ENCODE results near the gene PCDHGB2.
"Not testable (repeated sequence)": the region's sequence is repeated elsewhere in the genome, so short reads cannot be mapped to it uniquely, and the experiment has no call there.

PCDHGB2 gene

GRCh38 chr5:141359790-141360426 is at the start of gene PCDHGB2:
Gene PCDHGB2 (plus strand): TSS chr5:141359994. CDS start chr5:141360136, 142 bp downstream.
- peak within 1 kb of the TSS in 4 of 7 experiments; percentile 9 to 24 (median 16) for H3K4me3 ChIP-seq
- no peak within 1 kb of the TSS for H3K27ac ChIP-seq

GRCh38 chr5:141313711-141314110 is 46.1 kb upstream of the PCDHGB2 start:
- Histone ChIP-seq H3K4me3 (no peak overlapping the region), H3K27ac (no peak overlapping the region)

- H3K4me3 ChIP-seq, H3K27ac ChIP-seq: not testable (repeated sequence)
Observed at GRCh38 chr5:141316963-141317362, 42.8 kb upstream of the PCDHGB2 start.

GRCh38 chr5:141319202-141319601 is 40.6 kb upstream of the PCDHGB2 start:
- Histone ChIP-seq H3K4me3 (peak overlapping the region in 1 of 7 experiments; percentile 54), H3K27ac (no peak overlapping the region)

- H3K4me3 ChIP-seq: peak overlapping the region; percentile 45 to 77 (median 63)
- H3K27ac ChIP-seq: peak overlapping the region in 1 of 21 experiments; percentile 89
Observed at GRCh38 chr5:141319699-141320098, 40.1 kb upstream of the PCDHGB2 start.

- peak within 1 kb of the TSS; percentile 45 to 77 (median 63) for H3K4me3 ChIP-seq
Observed at GRCh38 chr5:141320225-141321169, 39.3 kb upstream of the PCDHGB2 start, which contains the start of gene TAF7. Gene TAF7 (minus strand): TSS chr5:141320784. CDS start chr5:141320044, 740 bp downstream.

GRCh38 chr5:141322261-141322660 is 37.5 kb upstream of the PCDHGB2 start:
- Histone ChIP-seq H3K27ac (no peak overlapping the region), H3K4me3 (no peak overlapping the region)

More at GRCh38 chr5:141320225-141321169, 39.3 kb upstream of the PCDHGB2 start, which contains the start of gene TAF7:
- H3K27ac ChIP-seq: peak within 1 kb of the TSS; percentile 71 to 98 (median 91)

- H3K27ac ChIP-seq: peak overlapping the region in 5 of 21 experiments; percentile 2 to 53 (median 8)
Observed at GRCh38 chr5:141326088-141326854, 33.5 kb upstream of the PCDHGB2 start.

GRCh38 chr5:141328231-141328630 is 31.6 kb upstream of the PCDHGB2 start:
- Histone ChIP-seq H3K27ac (no peak overlapping the region), H3K4me3 (no peak overlapping the region)

More at GRCh38 chr5:141326088-141326854, 33.5 kb upstream of the PCDHGB2 start:
- H3K4me3 ChIP-seq: peak overlapping the region in 6 of 7 experiments; percentile 2 to 20 (median 14)

- H3K27ac ChIP-seq: no peak within 1 kb of the TSS
- no peak within 1 kb of the TSS for H3K4me3 ChIP-seq
Observed at GRCh38 chr5:141330299-141331080, 29.3 kb upstream of the PCDHGB2 start, which contains the start of gene PCDHGA1. Gene PCDHGA1 (plus strand): TSS chr5:141330514.

GRCh38 chr5:141332571-141332970 is 27.2 kb upstream of the PCDHGB2 start:
- not testable (repeated sequence) for H3K4me3 ChIP-seq, H3K27ac ChIP-seq

- H3K27ac ChIP-seq: no peak within 1 kb of the TSS
- peak within 1 kb of the TSS in 1 of 7 experiments; percentile 25 for H3K4me3 ChIP-seq
Observed at GRCh38 chr5:141338538-141339306, 21.1 kb upstream of the PCDHGB2 start, which contains the start of gene PCDHGA2. Gene PCDHGA2 (plus strand): TSS chr5:141338760.

GRCh38 chr5:141340781-141341354 is 18.9 kb upstream of the PCDHGB2 start:
- H3K4me3 ChIP-seq, H3K27ac ChIP-seq: not testable (repeated sequence)

- Histone ChIP-seq H3K27ac (no peak overlapping the region), H3K4me3 (no peak overlapping the region)
Observed at GRCh38 chr5:141342773-141343172, 17.0 kb upstream of the PCDHGB2 start.

GRCh38 chr5:141343242-141343952 is 16.4 kb upstream of the PCDHGB2 start, which contains the start of gene PCDHGA3:
Gene PCDHGA3 (plus strand): TSS chr5:141343829. CDS start chr5:141344034, 205 bp downstream.
- no peak within 1 kb of the TSS for H3K27ac ChIP-seq
- H3K4me3 ChIP-seq: no peak within 1 kb of the TSS

- no peak overlapping the region for H3K4me3 ChIP-seq
- no peak overlapping the region for H3K27ac ChIP-seq
Observed at GRCh38 chr5:141343953-141344463, 15.8 kb upstream of the PCDHGB2 start.

- Histone ChIP-seq H3K4me3 (no peak overlapping the region), H3K27ac (no peak overlapping the region)
Observed at GRCh38 chr5:141345327-141345726, 14.5 kb upstream of the PCDHGB2 start.

Measured in skin epidermis (tissue), 12 donors.